HG03378 (cell line): Measurements from ENCODE around the gene STOM.
A peak's percentile ranks its signal among the peaks of the same experiment; 100 is the strongest.
"Not testable (repeated sequence)": the region's sequence is repeated elsewhere in the genome, so short reads cannot be mapped to it uniquely, and the experiment has no call there.

Experiments
- ATAC-seq: cut with Tn5 transposase; IDR thresholded peaks from one replicate; pipeline ENCODE4 v1.9.1; 2021; ENCODE audit warnings: mild to moderate bottlenecking, moderate library complexity; ENCODE audit not compliant: unreplicated experiment

Gene STOM

GRCh38 chr9:121369595-121370265, at the start of gene STOM:
Gene STOM (minus strand): TSS chr9:121370250. CDS start chr9:121370187, 63 bp downstream.
- ATAC-seq, result peak; percentile 40

- ATAC-seq, result no peak
These were observed 41.9 kb upstream of the STOM start for GRCh38 chr9:121411993-121412392.

- no peak for ATAC-seq
These were observed 35.8 kb upstream of the STOM start for GRCh38 chr9:121405899-121406298.

- ATAC-seq, result no peak
These were observed 34.9 kb upstream of the STOM start for GRCh38 chr9:121404906-121405305.

- ATAC-seq, result no peak
These were observed 30.0 kb upstream of the STOM start for GRCh38 chr9:121399883-121400607.

GRCh38 chr9:121399126-121399882, 29.3 kb upstream of the STOM start:
- no peak for ATAC-seq

GRCh38 chr9:121398374-121398773, 28.3 kb upstream of the STOM start:
- no peak for ATAC-seq

- not testable (repeated sequence) for ATAC-seq
These were observed 27.2 kb upstream of the STOM start for GRCh38 chr9:121397277-121397676.

- ATAC-seq, result no peak
These were observed 25.5 kb upstream of the STOM start for GRCh38 chr9:121395558-121395957.

GRCh38 chr9:121394292-121394691, 24.2 kb upstream of the STOM start:
- no peak for ATAC-seq

GRCh38 chr9:121393318-121393717, 23.3 kb upstream of the STOM start:
- no peak for ATAC-seq

- ATAC-seq, result no peak
These were observed 20.3 kb upstream of the STOM start for GRCh38 chr9:121390372-121390771.

- no peak for ATAC-seq
These were observed 18.3 kb upstream of the STOM start for GRCh38 chr9:121388140-121388905.

GRCh38 chr9:121386442-121387175, 16.6 kb upstream of the STOM start:
- ATAC-seq, result no peak

GRCh38 chr9:121383715-121384114, 13.7 kb upstream of the STOM start:
- ATAC-seq, result no peak

- no peak for ATAC-seq
These were observed 10.8 kb upstream of the STOM start for GRCh38 chr9:121380846-121381245.

- no peak for ATAC-seq
These were observed 6.3 kb upstream of the STOM start for GRCh38 chr9:121376214-121376830.

GRCh38 chr9:121373011-121373729, 3.1 kb upstream of the STOM start:
- no peak for ATAC-seq
